Endothelial cell of umbilical vein (primary cell): Measurements from ENCODE around the gene IP6K3. TPM values are rescaled to one million over a fixed set of nuclear protein-coding genes. Genes with fewer than 3 reads are reported as not detected.

ENCODE experiments used
- BruUV-seq: library from RNA; stranded (reverse); fragments of 400-500 nt; replicated peaks from 2 replicates; lab custom pipeline; 2021; lab: Mats Ljungman, UMichigan
- CTCF ChIA-PET: fragments of 300-600, 350-600 bp; sonication (Branson Sonifier 250); formaldehyde crosslinking; loops from one replicate; lab custom pipeline; 2021; ENCODE audit warnings: antibody characterized with exemption, inconsistent platforms; lab: Charles Lee
- POLR2A ChIA-PET: fragments of 300-600, 350-600 bp; sonication (Branson Sonifier 250); formaldehyde crosslinking; loops from one replicate; lab custom pipeline; 2021; ENCODE audit warnings: antibody characterized with exemption, inconsistent platforms; lab: Charles Lee
- DNase-seq: peaks from one replicate; pipeline ENCODE4 v3.0.0-alpha.2; 2011; ENCODE audit warnings: low read depth, low spot score
- FAIRE-seq: peaks from 2 replicates; lab custom pipeline; 2011; peaks lifted over from hg19 to GRCh38; lab: Jason Lieb, UNC
- H2AFZ ChIP-seq: 2 replicates; pipeline ENCODE4 v1.6.0; 2012; ENCODE audit warnings: low read depth, low read length, control low read depth, inconsistent platforms
- H3K27ac ChIP-seq: 2 replicates; pipeline ENCODE4 v1.5.1; 2011; ENCODE audit warnings: low read depth, mild to moderate bottlenecking, control low read depth, low read length, moderate library complexity; ENCODE audit not compliant: insufficient read depth
- H3K27me3 ChIP-seq, 2 experiments: 2 replicates each; pipeline versions ENCODE4 v1.6.0 to v1.6.1; 2011; ENCODE audit warnings: low read length in 2 of 2, mixed read lengths in 1 of 2; ENCODE audit not compliant: control insufficient read depth in 2 of 2, insufficient read depth in 2 of 2
- H3K36me3 ChIP-seq, 2 experiments: 2 replicates in 1 of 2; 3 replicates in 1 of 2; pipeline ENCODE4 v1.5.1; 2011; ENCODE audit warnings: low read length in 2 of 2, mild to moderate bottlenecking in 1 of 2, moderate library complexity in 1 of 2; ENCODE audit not compliant: control insufficient read depth in 2 of 2, insufficient read depth in 2 of 2; ENCODE audit errors: extremely low read depth in 1 of 2
- H3K4me1 ChIP-seq: 3 replicates; pipeline ENCODE4 v1.5.1; 2011; ENCODE audit warnings: mild to moderate bottlenecking, low read length; ENCODE audit not compliant: control insufficient read depth, insufficient read depth; ENCODE audit errors: extremely low read depth
- H3K4me2 ChIP-seq: 2 replicates; pipeline ENCODE4 v1.6.1; 2011; ENCODE audit warnings: low read length, control low read depth, mixed read lengths; ENCODE audit not compliant: insufficient read depth
- H3K4me3 ChIP-seq, 3 experiments: fragments of 200-600 bp in 1 of 3; sonication (generic), shearing (Covaris generic) in 1 of 3; replicated peaks in 1 of 3; 2 replicates each; pipeline ENCODE4 v1.5.1; 2011 to 2016; ENCODE audit warnings: control low read depth in 3 of 3, low read length in 3 of 3, mild to moderate bottlenecking in 2 of 3, inconsistent platforms in 1 of 3, low read depth in 1 of 3, moderate library complexity in 1 of 3; ENCODE audit not compliant: insufficient read depth in 1 of 3
- H3K79me2 ChIP-seq: 2 replicates; pipeline ENCODE4 v1.6.0; 2012; ENCODE audit warnings: low read length, inconsistent platforms; ENCODE audit not compliant: control insufficient read depth, insufficient read depth
- H3K9ac ChIP-seq: replicated peaks from 2 replicates; pipeline ENCODE3; 2011; ENCODE audit warnings: low read length, control low read depth; ENCODE audit not compliant: insufficient read depth; ENCODE audit errors: extremely low read depth
- H3K9me1 ChIP-seq: replicated peaks from 3 replicates; pipeline ENCODE4 v1.6.0; 2011; ENCODE audit warnings: mild to moderate bottlenecking, low read length; ENCODE audit not compliant: control insufficient read depth, insufficient read depth; ENCODE audit errors: extremely low read depth
- H3K9me3 ChIP-seq: replicated peaks from 2 replicates; pipeline ENCODE4 v1.5.1; 2012; ENCODE audit warnings: low read length, inconsistent platforms; ENCODE audit not compliant: control insufficient read depth, insufficient read depth
- H4K20me1 ChIP-seq: replicated peaks from 2 replicates; pipeline ENCODE3; 2011; ENCODE audit warnings: mild to moderate bottlenecking, low read length; ENCODE audit not compliant: control insufficient read depth, insufficient read depth; ENCODE audit errors: extremely low read depth
- EZH2 ChIP-seq: IDR thresholded peaks from 2 replicates; pipeline ENCODE4 v1.6.1; 2012; ENCODE audit warnings: borderline replicate concordance, low read depth, mild to moderate bottlenecking, moderate library complexity, low read length, inconsistent platforms; ENCODE audit not compliant: severe bottlenecking
- FOS ChIP-seq: IDR thresholded peaks from 2 replicates; pipeline ENCODE4 v1.6.1; 2011; ENCODE audit warnings: mild to moderate bottlenecking, low read length, moderate library complexity, borderline replicate concordance; ENCODE audit not compliant: insufficient read depth
- GATA2 ChIP-seq: IDR thresholded peaks from 2 replicates; pipeline ENCODE4 v1.7.0; 2011; ENCODE audit warnings: low read depth, mild to moderate bottlenecking, moderate library complexity, mixed read lengths, low read length; ENCODE audit not compliant: insufficient read length, insufficient read depth
- JUN ChIP-seq: IDR thresholded peaks from 2 replicates; pipeline ENCODE4 v1.6.1; 2011; ENCODE audit warnings: borderline replicate concordance, low read depth; ENCODE audit not compliant: insufficient read length, insufficient read depth
- MYC ChIP-seq: IDR thresholded peaks from one replicate; pipeline ENCODE4 v1.6.1; 2011; ENCODE audit warnings: mild to moderate bottlenecking, low read depth, low read length
- POLR2A ChIP-seq: IDR thresholded peaks from 2 replicates; pipeline ENCODE4 v1.6.1; 2012; ENCODE audit warnings: low read depth, mild to moderate bottlenecking, control low read depth, low read length
- POLR2AphosphoS5 ChIP-seq: IDR thresholded peaks from 2 replicates; pipeline ENCODE4 v1.6.1; 2012; ENCODE audit warnings: low read depth, mild to moderate bottlenecking, control low read depth, low read length, moderate library complexity; ENCODE audit not compliant: insufficient read depth
- dilution Hi-C: fragments of 300-500 bp; cut with MboI; formaldehyde crosslinking; loops from one replicate; pipeline ENCODE4 v1.15.0; 2019; ENCODE audit warnings: low sequenced_read_pairs; ENCODE audit not compliant: extremely low pct_ligation_motif_present
- intact Hi-C: fragments of 100-400 bp; cut with micrococcal nuclease; formaldehyde crosslinking; loops from one replicate; pipeline ENCODE4 v1.10.0; 2022
- polyA plus RNA-seq, 4 experiments: library from polyadenylated mRNA; depleted of rRNA in 3 of 4; stranded (reverse) in 3 of 4; unstranded in 1 of 4; fragments of >200 nt; gene quantifications; 2 replicates each; pipeline versions ENCODE4 v1.2.1 to v1.2.3, GENCODE V29; 2011 to 2012; ENCODE audit warnings: missing spikeins in 1 of 4
- total RNA-seq: library from RNA; stranded (reverse); gene quantifications from 2 replicates; pipeline ENCODE4 v1.2.3, GENCODE V29; 2021
- TF ChIP-seq, protein P1 (sequence below): IDR thresholded peaks from 2 replicates; pipeline ENCODE4 v1.6.1; 2011; ENCODE audit not compliant: insufficient read depth, insufficient read length
- TF ChIP-seq, protein P2 (sequence below), 2 donors: IDR thresholded peaks; 1 replicate in 1 of 2; 2 replicates in 1 of 2; pipeline ENCODE4 v1.5.1; 2011; ENCODE audit warnings: low read length in 2 of 2, mild to moderate bottlenecking in 2 of 2, moderate library complexity in 2 of 2, control low read depth in 1 of 2, inconsistent platforms in 1 of 2, low read depth in 1 of 2; ENCODE audit not compliant: insufficient read depth in 1 of 2; ENCODE audit errors: extremely low read depth in 1 of 2

IP6K3 gene
- total and polyA plus RNA-seq, 2 donors (not counting 3 experiments of a cell fraction or from before 2014, with no cell fraction given): not detected

GRCh38 chr6:33717934-33718455, 28.7 kb downstream of the IP6K3 start:
- Histone ChIP-seq H2AFZ (no peak overlapping the region), H3K9me3 (no peaks in the 10 kb centered on the region), H3K4me1 (no peaks in the 10 kb centered on the region), H3K36me3 (no peaks in the 10 kb centered on the region), H3K4me2 (no peak overlapping the region), H3K9ac (no peak overlapping the region), H4K20me1 (no peaks in the 10 kb centered on the region), H3K9me1 (no peaks in the 10 kb centered on the region), H3K4me3 (no peak overlapping the region), H3K27ac (no peak overlapping the region), H3K79me2 (no peaks in the 10 kb centered on the region), H3K27me3 (peaks cover 19 to 22% of the 10 kb centered on the region in 2 experiments)
- no peak for FAIRE-seq
- POLR2A ChIA-PET: interaction anchor here (0.7 kb wide), 1 partner anchor 123 kb away, joined by 5 read pairs; no protein-coding TSS in a partner anchor
- CTCF ChIA-PET: no interaction called here
- dilution Hi-C loops (no loop called here), intact Hi-C loops (no loop called here)
- no peak for DNase-seq
- no TSS peak for BruUV-seq
- TF ChIP-seq EZH2 (no peak), FOS (no peak), POLR2A (no peak), POLR2AphosphoS5 (no peak), MYC (no peak), GATA2 (no peak), JUN (no peak)
- TF ChIP-seq, protein P1, sequence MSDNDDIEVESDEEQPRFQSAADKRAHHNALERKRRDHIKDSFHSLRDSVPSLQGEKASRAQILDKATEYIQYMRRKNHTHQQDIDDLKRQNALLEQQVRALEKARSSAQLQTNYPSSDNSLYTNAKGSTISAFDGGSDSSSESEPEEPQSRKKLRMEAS: no peak
- TF ChIP-seq, protein P2, sequence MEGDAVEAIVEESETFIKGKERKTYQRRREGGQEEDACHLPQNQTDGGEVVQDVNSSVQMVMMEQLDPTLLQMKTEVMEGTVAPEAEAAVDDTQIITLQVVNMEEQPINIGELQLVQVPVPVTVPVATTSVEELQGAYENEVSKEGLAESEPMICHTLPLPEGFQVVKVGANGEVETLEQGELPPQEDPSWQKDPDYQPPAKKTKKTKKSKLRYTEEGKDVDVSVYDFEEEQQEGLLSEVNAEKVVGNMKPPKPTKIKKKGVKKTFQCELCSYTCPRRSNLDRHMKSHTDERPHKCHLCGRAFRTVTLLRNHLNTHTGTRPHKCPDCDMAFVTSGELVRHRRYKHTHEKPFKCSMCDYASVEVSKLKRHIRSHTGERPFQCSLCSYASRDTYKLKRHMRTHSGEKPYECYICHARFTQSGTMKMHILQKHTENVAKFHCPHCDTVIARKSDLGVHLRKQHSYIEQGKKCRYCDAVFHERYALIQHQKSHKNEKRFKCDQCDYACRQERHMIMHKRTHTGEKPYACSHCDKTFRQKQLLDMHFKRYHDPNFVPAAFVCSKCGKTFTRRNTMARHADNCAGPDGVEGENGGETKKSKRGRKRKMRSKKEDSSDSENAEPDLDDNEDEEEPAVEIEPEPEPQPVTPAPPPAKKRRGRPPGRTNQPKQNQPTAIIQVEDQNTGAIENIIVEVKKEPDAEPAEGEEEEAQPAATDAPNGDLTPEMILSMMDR (IDR thresholded peaks at IDR 0.05; ENCODE audit: extremely low read depth in 1 of 2, insufficient read depth in 1 of 2, low read depth in 1 of 2, low read length in 2 of 2): no peak
